ENCODE measurements around the gene RBM39.

DNA sequence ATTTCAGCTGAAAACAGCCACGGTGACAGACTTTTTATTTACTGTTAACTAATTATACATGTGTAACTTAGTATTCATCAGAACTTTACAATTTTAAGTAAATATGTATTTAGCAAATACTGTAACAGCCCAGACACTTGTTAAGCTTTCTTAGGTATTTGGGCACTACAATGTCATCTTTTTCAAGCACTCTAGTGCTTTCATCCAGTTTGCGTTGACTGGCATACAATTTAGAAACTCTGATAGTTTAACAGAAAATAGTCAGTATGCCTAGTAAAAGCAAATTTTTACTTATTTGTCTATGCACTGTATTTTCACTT, 10.6 kb downstream of the RBM39 start:
- TF ChIP-seq, protein P1, sequence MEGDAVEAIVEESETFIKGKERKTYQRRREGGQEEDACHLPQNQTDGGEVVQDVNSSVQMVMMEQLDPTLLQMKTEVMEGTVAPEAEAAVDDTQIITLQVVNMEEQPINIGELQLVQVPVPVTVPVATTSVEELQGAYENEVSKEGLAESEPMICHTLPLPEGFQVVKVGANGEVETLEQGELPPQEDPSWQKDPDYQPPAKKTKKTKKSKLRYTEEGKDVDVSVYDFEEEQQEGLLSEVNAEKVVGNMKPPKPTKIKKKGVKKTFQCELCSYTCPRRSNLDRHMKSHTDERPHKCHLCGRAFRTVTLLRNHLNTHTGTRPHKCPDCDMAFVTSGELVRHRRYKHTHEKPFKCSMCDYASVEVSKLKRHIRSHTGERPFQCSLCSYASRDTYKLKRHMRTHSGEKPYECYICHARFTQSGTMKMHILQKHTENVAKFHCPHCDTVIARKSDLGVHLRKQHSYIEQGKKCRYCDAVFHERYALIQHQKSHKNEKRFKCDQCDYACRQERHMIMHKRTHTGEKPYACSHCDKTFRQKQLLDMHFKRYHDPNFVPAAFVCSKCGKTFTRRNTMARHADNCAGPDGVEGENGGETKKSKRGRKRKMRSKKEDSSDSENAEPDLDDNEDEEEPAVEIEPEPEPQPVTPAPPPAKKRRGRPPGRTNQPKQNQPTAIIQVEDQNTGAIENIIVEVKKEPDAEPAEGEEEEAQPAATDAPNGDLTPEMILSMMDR (IDR thresholded peaks at IDR 0.05): no peak
- TF ChIP-seq POLR2A (IDR thresholded peaks at IDR 0.05): no peak
